Activated naive CD8-positive, alpha-beta T cell treated with anti-CD3 and anti-CD28 coated beads for 36 hours (primary cell): ENCODE measurements around the gene DAAM2. TPM values are rescaled to one million over a fixed set of nuclear protein-coding genes. Genes with fewer than 3 reads are reported as not detected.

Source experiments
- DNase-seq: peaks from one replicate; pipeline ENCODE4 v3.0.0; 2021
- H3K27ac Mint-ChIP-seq: one replicate; pipeline ENCODE4 v1.8.0; 2022; ENCODE audit warnings: mild to moderate bottlenecking, moderate library complexity, mixed read lengths
- H3K27me3 Mint-ChIP-seq: one replicate; pipeline ENCODE4 v1.8.0; 2022; ENCODE audit warnings: mild to moderate bottlenecking, mixed read lengths
- H3K36me3 Mint-ChIP-seq: one replicate; pipeline ENCODE4 v1.8.0; 2021; ENCODE audit warnings: mild to moderate bottlenecking, mixed read lengths
- H3K4me1 Mint-ChIP-seq: one replicate; pipeline ENCODE4 v1.8.0; 2021; ENCODE audit warnings: mixed read lengths
- H3K4me3 Mint-ChIP-seq: one replicate; pipeline ENCODE4 v1.8.0; 2022; ENCODE audit warnings: mild to moderate bottlenecking, moderate library complexity, mixed read lengths
- H3K9me3 Mint-ChIP-seq: one replicate; pipeline ENCODE4 v1.8.0; 2022; ENCODE audit warnings: mixed read lengths
- total RNA-seq, 2 experiments: library from RNA; stranded (reverse); gene quantifications; one replicate each; pipeline ENCODE4 v1.2.3, GENCODE V29; 2021

The DAAM2 gene
- total RNA-seq, 2 experiments from 2014 or later, result not detected

- Mint-ChIP-seq H3K4me3 (no peak overlapping the region), H3K9me3 (no peaks in the 10 kb centered on the region), H3K4me1 (no peaks in the 10 kb centered on the region), H3K27ac (no peak overlapping the region), H3K36me3 (no peaks in the 10 kb centered on the region), H3K27me3 (peaks cover 24% of the 10 kb centered on the region)
- no peak for DNase-seq
These were observed 49.1 kb downstream of the DAAM2 start for GRCh38 chr6:39841291-39841690.

GRCh38 chr6:39841923-39842322 is 49.7 kb downstream of the DAAM2 start:
- H3K27ac Mint-ChIP-seq, result no peak overlapping the region
- no peak for DNase-seq

GRCh38 chr6:39843305-39844020 is 51.3 kb downstream of the DAAM2 start:
- no peak for DNase-seq
- Mint-ChIP-seq H3K36me3 (no peaks in the 10 kb centered on the region), H3K4me1 (no peaks in the 10 kb centered on the region), H3K27me3 (peaks cover 15% of the 10 kb centered on the region), H3K4me3 (no peak overlapping the region), H3K27ac (no peak overlapping the region), H3K9me3 (no peaks in the 10 kb centered on the region)

More at GRCh38 chr6:39841923-39842322, 49.7 kb downstream of the DAAM2 start:
- Mint-ChIP-seq H3K36me3 (no peaks in the 10 kb centered on the region), H3K4me3 (no peak overlapping the region), H3K9me3 (no peaks in the 10 kb centered on the region), H3K27me3 (peaks cover 20% of the 10 kb centered on the region), H3K4me1 (no peaks in the 10 kb centered on the region)

- peaks cover 7% of the 10 kb centered on the region for H3K27me3 Mint-ChIP-seq
- DNase-seq, result no peak
- H3K9me3 Mint-ChIP-seq, result no peaks in the 10 kb centered on the region
- no peaks in the 10 kb centered on the region for H3K4me1 Mint-ChIP-seq
- no peak overlapping the region for H3K27ac Mint-ChIP-seq
- no peaks in the 10 kb centered on the region for H3K36me3 Mint-ChIP-seq
- no peak overlapping the region for H3K4me3 Mint-ChIP-seq
These were observed 52.7 kb downstream of the DAAM2 start for GRCh38 chr6:39844866-39845265.

GRCh38 chr6:39847221-39847620 is 55.0 kb downstream of the DAAM2 start:
- Mint-ChIP-seq H3K4me3 (no peak overlapping the region), H3K27ac (no peak overlapping the region), H3K36me3 (no peaks in the 10 kb centered on the region), H3K4me1 (no peaks in the 10 kb centered on the region), H3K27me3 (peaks cover 5% of the 10 kb centered on the region), H3K9me3 (no peaks in the 10 kb centered on the region)
- no peak for DNase-seq

GRCh38 chr6:39848171-39848570 is 56.0 kb downstream of the DAAM2 start:
- DNase-seq, result no peak
- Mint-ChIP-seq H3K4me1 (no peaks in the 10 kb centered on the region), H3K36me3 (no peaks in the 10 kb centered on the region), H3K27ac (no peak overlapping the region), H3K9me3 (no peaks in the 10 kb centered on the region), H3K27me3 (peaks cover 5% of the 10 kb centered on the region), H3K4me3 (no peak overlapping the region)

- Mint-ChIP-seq H3K27ac (no peak overlapping the region), H3K4me1 (no peaks in the 10 kb centered on the region), H3K9me3 (no peaks in the 10 kb centered on the region), H3K4me3 (no peak overlapping the region), H3K27me3 (peaks cover 5% of the 10 kb centered on the region), H3K36me3 (no peaks in the 10 kb centered on the region)
- DNase-seq, result no peak
These were observed 57.1 kb downstream of the DAAM2 start for GRCh38 chr6:39849228-39849627.

GRCh38 chr6:39849764-39850163 is 57.6 kb downstream of the DAAM2 start:
- no peak overlapping the region for H3K27ac Mint-ChIP-seq
- no peak for DNase-seq
- no peaks in the 10 kb centered on the region for H3K9me3 Mint-ChIP-seq

GRCh38 chr6:39850736-39851297 is 58.6 kb downstream of the DAAM2 start:
- DNase-seq, result no peak
- Mint-ChIP-seq H3K4me3 (no peak overlapping the region), H3K36me3 (no peaks in the 10 kb centered on the region), H3K27me3 (peaks cover 5% of the 10 kb centered on the region), H3K4me1 (no peaks in the 10 kb centered on the region), H3K27ac (no peak overlapping the region), H3K9me3 (no peaks in the 10 kb centered on the region)

More at GRCh38 chr6:39849764-39850163, 57.6 kb downstream of the DAAM2 start:
- Mint-ChIP-seq H3K36me3 (no peaks in the 10 kb centered on the region), H3K4me1 (no peaks in the 10 kb centered on the region), H3K27me3 (peaks cover 5% of the 10 kb centered on the region), H3K4me3 (no peak overlapping the region)

GRCh38 chr6:39851331-39851730 is 59.2 kb downstream of the DAAM2 start:
- H3K27me3 Mint-ChIP-seq, result peaks cover 5% of the 10 kb centered on the region
- H3K4me1 Mint-ChIP-seq, result no peaks in the 10 kb centered on the region
- H3K27ac Mint-ChIP-seq, result no peak overlapping the region
- H3K4me3 Mint-ChIP-seq, result no peak overlapping the region
- H3K9me3 Mint-ChIP-seq, result no peaks in the 10 kb centered on the region
- H3K36me3 Mint-ChIP-seq, result no peaks in the 10 kb centered on the region
- DNase-seq, result no peak

GRCh38 chr6:39852324-39852723 is 60.1 kb downstream of the DAAM2 start:
- Mint-ChIP-seq H3K27me3 (peaks cover 12% of the 10 kb centered on the region), H3K4me3 (no peak overlapping the region), H3K36me3 (no peaks in the 10 kb centered on the region), H3K4me1 (no peaks in the 10 kb centered on the region), H3K27ac (no peak overlapping the region), H3K9me3 (no peaks in the 10 kb centered on the region)
- DNase-seq, result no peak

GRCh38 chr6:39853604-39854003 is 61.4 kb downstream of the DAAM2 start:
- H3K4me1 Mint-ChIP-seq, result no peaks in the 10 kb centered on the region
- H3K4me3 Mint-ChIP-seq, result no peak overlapping the region
- DNase-seq, result no peak
- no peaks in the 10 kb centered on the region for H3K36me3 Mint-ChIP-seq
- no peaks in the 10 kb centered on the region for H3K9me3 Mint-ChIP-seq
- H3K27me3 Mint-ChIP-seq, result peaks cover 15% of the 10 kb centered on the region
- no peak overlapping the region for H3K27ac Mint-ChIP-seq

GRCh38 chr6:39855356-39855995 is 63.3 kb downstream of the DAAM2 start:
- no peak for DNase-seq
- Mint-ChIP-seq H3K4me1 (no peaks in the 10 kb centered on the region), H3K9me3 (no peaks in the 10 kb centered on the region), H3K4me3 (no peak overlapping the region), H3K36me3 (no peaks in the 10 kb centered on the region), H3K27ac (no peak overlapping the region), H3K27me3 (peaks cover 21% of the 10 kb centered on the region)

GRCh38 chr6:39859025-39859424 is 66.8 kb downstream of the DAAM2 start:
- Mint-ChIP-seq H3K36me3 (no peaks in the 10 kb centered on the region), H3K27me3 (peaks cover 23% of the 10 kb centered on the region), H3K4me3 (no peak overlapping the region), H3K27ac (no peak overlapping the region), H3K4me1 (no peaks in the 10 kb centered on the region), H3K9me3 (no peaks in the 10 kb centered on the region)
- no peak for DNase-seq

GRCh38 chr6:39861663-39862062 is 69.5 kb downstream of the DAAM2 start:
- Mint-ChIP-seq H3K27ac (no peak overlapping the region), H3K9me3 (no peaks in the 10 kb centered on the region), H3K4me1 (no peaks in the 10 kb centered on the region), H3K36me3 (no peaks in the 10 kb centered on the region), H3K27me3 (peaks cover 23% of the 10 kb centered on the region), H3K4me3 (no peak overlapping the region)
- no peak for DNase-seq
